HG02840 (cell line): ENCODE measurements around the gene AQP5.

Experiments used
- ATAC-seq: cut with Tn5 transposase; IDR thresholded peaks from one replicate; pipeline ENCODE4 v1.9.1; 2021; ENCODE audit warnings: mild to moderate bottlenecking, moderate library complexity, moderate number of reproducible peaks; ENCODE audit not compliant: unreplicated experiment, low FRiP score

AQP5 gene

GRCh38 chr12:49961111-49961922, at the start of gene AQP5:
Gene AQP5, plus strand, starts transcription at chr12:49961872. Its CDS starts 146 bp downstream, at chr12:49962018.
- ATAC-seq = no peak

DNA sequence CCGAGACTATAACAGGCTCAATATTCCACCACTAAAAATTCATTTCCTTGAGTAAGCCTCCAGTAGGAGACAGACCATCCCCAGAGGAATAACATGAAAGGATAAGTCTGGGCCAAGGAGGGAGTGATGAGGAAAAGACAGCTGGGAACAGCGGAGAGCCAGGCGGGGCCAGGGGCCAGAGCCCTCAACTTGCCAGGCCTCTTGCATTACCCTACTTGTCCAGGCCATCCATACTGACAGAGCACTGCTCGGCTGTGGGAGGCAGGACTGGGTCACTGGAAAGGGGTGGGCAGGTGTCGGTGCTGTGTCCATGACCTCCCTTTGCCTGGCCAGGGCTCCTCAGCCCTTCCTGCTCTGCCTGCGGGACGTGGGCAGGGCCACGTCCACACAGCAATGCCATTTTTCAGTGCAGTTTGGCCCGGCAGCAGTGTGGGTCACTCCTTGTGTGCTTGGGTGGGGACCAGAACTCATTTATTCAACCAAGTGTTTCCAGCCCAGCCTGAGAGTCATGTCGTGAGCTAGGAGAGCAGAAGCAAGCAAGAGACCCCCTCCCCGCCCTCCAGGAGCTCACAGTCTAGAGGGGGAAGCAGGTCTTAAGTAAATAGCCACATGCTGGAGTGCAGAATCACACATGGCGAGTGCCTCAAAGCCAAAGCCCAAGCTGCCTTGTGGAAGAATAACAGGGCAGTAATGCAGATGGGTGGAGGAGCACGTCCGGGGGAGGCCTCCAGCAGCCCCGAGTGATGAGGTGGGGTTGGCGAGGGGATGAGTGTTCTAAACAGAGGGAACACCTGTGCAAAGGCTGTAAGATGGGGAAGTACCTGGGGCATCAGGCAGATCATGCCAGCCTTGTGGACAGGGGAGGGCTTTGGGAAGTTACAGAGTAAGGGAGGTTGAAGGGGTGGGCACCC, 49.1 kb upstream of the AQP5 start:
- ATAC-seq = no peak

- ATAC-seq = no peak
These were observed 45.3 kb upstream of the AQP5 start for GRCh38 chr12:49916129-49916919.

GRCh38 chr12:49917166-49917787, 44.4 kb upstream of the AQP5 start:
- ATAC-seq = no peak

DNA sequence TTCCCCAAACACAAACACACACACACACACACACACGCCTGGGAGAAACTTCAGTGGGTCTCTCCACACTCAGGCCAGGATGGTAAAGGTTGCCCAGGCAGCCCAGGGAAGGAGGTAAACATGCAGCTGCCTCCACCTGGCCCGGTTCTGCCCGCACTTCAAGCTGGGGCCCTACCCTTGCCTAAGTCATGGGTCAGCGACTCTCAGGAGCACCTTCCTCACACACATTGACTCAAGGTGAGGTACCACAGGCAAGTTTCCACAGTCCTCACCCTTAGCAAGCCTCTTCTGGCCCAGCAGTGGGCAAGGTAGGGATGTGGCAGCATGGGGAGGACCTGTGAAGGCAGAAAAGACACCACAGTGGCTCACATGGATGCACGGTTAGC, 43.9 kb upstream of the AQP5 start:
- no peak for ATAC-seq

DNA sequence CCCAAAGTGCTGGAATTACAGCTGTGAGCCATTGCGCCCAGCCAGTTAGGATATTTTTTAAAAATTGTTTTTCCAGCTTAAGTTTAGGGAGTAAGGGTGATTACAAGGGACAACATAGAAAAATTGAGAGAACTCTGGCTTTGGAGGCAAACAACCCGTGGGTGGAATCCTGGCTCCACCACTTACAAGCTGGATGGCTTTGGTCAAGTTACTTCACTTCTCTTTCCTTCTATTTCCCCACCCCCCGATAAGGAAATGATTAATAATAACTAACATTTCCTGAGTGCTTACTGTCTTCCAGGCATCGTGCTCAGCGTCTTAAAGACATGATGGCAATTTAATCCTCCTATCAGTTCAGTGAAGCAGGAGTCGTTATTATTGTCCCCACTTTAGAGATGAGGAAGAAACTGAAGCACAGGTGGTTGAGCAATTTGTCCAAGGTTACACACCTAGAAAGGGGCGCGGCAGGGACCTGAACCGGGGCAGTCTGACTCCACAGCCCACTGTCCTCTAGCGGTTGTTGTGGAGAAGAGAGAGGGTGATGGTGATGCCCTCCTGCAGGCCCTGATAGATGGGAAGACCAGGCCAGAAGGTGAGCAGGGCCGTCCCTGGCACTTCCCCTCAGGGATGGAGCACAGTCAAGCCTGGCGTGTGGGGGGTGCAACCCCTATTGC, 41.3 kb upstream of the AQP5 start:
- ATAC-seq = no peak

- ATAC-seq = no peak
These were observed 40.8 kb upstream of the AQP5 start for GRCh38 chr12:49920915-49921286.

DNA sequence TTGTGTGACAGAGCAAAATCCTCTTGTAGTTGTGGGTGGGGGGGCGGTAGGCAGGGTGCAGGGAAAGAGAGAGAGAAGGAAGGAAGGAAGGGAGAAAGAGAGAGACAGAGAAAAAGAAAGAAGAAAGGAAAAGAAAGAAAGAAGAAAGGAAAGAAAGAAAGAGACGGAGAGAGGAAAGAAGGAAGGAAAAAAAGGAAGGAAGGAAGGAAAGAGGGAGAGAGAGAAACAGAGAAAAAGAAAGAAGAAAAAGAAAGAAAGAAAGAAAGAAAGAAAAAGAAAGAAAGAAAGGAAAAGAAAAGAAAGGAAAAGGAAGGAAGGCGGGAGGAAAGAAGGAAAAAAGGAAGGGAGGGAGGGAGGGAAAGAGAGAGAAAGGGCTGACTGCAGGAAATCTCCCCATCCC, 40.4 kb upstream of the AQP5 start:
- no peak for ATAC-seq

GRCh38 chr12:49921936-49922335, 39.7 kb upstream of the AQP5 start:
- no peak for ATAC-seq

- no peak for ATAC-seq
These were observed 39.2 kb upstream of the AQP5 start for GRCh38 chr12:49922349-49923034.

DNA sequence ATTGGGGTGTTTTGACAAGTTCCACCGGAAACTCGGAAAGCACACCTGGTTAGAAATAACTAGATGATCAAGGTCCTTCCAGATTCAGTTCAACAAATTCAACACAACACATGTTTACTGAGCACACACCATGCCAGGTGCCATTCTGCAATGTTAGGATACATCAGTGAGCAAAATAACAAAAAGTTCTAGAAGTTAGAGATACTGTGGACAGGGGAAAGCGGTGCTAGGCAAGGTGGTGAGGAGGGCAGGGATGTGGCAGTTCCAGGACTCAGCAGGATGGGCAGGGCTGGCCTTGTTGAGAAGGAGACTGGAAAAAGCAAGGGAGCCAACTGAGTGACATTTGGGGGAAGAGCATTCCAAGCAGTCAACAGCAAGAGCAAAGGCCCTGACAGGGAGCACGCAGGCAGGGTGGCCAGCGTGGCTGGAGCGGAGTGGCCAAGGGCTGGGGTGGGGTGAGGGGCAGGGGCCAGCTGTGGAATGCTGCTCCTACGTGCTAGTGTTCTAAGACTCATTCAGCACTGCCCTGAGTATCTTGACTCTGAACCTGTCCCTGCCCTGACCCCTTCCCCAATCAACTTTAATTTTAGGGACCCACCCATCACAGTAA, 38.5 kb upstream of the AQP5 start:
- ATAC-seq = no peak

DNA sequence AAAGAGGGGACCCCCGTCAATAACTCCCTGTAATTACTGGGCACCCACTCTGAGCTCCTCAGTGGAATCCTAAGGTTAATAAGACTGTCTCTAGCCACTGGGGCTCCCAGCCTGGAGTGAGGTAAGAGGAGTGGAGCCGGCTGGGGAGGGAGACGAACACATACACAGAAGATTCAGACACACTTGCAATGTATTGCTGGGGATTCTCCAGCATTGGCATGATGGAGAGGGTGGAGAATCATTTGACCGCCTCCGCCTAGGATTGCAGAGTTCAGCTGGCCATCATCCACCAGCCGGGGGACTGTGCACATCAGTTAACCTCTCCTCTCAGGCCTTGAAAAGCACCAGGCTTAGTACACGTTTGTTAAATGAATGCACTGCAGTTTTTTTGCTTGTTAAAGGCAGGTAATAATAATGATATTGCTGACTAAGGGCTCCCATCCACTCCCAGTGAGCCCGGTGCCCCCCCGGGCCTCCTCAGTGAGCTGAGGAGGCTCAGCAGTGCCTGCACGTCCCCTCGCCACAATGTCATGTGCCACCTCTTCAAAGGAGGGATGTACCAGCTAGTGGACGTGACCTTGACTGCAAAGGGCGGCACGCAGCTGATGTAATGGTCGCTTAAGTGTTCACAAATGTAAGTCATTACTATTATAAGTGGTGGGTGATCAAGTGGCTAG, 37.7 kb upstream of the AQP5 start:
- no peak for ATAC-seq

GRCh38 chr12:49924628-49925246, 36.9 kb upstream of the AQP5 start:
- no peak for ATAC-seq

DNA sequence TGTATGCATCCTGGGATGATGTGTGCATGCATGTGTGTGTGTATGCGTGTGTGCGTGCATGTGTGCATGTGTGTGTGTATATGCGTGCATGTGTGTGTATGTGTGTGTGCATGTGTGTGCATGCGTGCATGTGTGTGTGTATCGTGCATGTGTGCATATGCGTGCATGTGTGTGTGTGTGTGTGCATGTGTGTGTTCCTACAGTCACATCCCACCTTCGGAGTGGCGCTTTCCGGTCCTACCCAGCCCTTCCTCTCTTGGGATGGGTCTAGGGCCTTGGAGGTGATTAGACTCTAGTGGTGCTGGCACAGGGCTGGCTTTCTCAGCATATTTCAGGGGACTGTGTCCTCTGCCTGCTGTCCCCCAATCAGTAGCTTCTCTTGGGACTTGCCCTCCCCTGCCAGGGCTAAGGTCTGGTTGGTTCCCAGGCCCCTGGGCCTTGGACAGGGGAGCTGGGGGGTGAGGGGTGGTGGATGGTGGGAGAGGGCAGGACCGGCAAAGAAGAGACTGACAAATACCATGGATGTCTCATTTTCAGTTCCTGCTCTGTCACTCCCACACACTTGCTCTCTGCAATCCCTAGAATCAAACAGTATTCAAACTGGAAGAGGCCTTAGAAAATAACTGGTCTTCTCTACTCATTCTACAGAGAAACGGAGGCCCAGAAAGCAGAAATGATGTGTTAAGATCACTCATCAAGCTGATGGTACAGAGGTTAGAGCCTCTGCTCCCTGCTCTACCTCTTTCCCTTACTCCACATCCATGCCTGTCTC, 36.1 kb upstream of the AQP5 start:
- no peak for ATAC-seq

DNA sequence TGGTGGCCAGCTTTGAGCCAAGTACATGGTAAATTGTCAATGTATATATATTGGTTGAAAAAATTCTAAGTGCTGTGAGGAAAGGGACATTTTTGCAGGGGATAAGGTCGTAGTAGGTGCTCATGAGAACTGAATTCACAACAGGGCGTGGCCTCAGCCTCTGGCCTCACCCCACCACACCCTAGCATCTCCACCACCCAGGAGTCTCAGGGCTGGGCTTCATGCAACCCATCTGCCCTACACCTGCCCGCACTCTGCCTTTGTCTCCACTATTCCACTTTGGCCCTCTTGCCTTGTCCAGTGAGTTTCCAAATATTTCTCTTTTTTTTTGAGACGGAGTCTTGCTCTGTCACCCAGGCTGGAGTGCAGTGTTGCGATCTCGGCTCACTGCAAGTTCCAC, 33.2 kb upstream of the AQP5 start:
- no peak for ATAC-seq

GRCh38 chr12:49929581-49929980, 32.1 kb upstream of the AQP5 start:
- ATAC-seq = no peak
